ENCODE data around the gene SLC25A12.

Gene SLC25A12

DNA sequence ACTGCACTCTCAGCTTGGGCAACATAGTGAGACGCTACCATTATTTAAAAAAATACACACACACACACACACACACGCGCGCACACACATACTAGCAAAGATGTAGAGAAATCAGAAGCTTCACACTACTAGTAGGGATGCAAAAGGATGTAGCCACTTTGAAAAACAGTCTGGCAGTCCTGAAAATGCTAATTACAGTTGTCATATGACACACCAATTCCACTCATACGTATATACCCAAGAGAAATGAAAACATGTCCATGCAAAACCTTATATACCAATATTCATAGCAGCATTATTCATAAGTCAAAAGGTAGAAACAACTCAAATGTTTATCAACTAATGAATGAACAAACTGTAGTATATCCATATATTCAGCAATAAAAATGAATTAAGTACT is 90.3 kb downstream of the SLC25A12 start:
- TF ChIP-seq, protein P1, sequence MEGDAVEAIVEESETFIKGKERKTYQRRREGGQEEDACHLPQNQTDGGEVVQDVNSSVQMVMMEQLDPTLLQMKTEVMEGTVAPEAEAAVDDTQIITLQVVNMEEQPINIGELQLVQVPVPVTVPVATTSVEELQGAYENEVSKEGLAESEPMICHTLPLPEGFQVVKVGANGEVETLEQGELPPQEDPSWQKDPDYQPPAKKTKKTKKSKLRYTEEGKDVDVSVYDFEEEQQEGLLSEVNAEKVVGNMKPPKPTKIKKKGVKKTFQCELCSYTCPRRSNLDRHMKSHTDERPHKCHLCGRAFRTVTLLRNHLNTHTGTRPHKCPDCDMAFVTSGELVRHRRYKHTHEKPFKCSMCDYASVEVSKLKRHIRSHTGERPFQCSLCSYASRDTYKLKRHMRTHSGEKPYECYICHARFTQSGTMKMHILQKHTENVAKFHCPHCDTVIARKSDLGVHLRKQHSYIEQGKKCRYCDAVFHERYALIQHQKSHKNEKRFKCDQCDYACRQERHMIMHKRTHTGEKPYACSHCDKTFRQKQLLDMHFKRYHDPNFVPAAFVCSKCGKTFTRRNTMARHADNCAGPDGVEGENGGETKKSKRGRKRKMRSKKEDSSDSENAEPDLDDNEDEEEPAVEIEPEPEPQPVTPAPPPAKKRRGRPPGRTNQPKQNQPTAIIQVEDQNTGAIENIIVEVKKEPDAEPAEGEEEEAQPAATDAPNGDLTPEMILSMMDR (IDR thresholded peaks at IDR 0.05; ENCODE audit: low read depth, low read length, missing control alignments), result no peak
- in situ Hi-C loops (cut with HindIII; ENCODE audit: low sequenced_read_pairs), result loop anchor here (25.0 kb wide), 1 partner anchor 259 kb away; no protein-coding TSS in a partner anchor
- H3K4me3 ChIP-seq (ENCODE audit: low read depth, low read length), result no peak overlapping the region
- no peak for DNase-seq (ENCODE audit: low read depth)

DNA sequence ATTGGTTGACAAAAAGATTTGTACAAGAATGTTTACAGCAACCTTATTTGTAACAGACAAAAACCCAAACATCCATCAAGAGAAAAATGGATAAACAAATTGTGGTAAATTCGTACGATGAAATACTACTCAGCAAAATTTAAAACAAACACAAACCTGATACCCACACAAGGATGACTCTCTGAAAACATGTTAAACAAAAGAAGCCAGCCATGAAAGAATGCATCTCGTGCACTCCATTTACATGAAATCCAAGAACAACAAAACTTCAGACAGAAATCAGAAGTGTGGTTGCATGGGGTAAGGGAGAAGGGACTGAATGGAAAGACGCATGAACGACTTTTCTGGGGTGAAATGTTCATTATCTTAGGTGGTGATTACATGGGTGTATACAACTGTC is 93.4 kb downstream of the SLC25A12 start:
- no peak overlapping the region for H3K4me3 ChIP-seq (ENCODE audit: low read depth, low read length)
- DNase-seq (ENCODE audit: low read depth), result no peak
- in situ Hi-C loops (cut with HindIII; ENCODE audit: low sequenced_read_pairs), result loop anchor here (25.0 kb wide), 1 partner anchor 262 kb away; no protein-coding TSS in a partner anchor
- TF ChIP-seq, protein P1 (IDR thresholded peaks at IDR 0.05; ENCODE audit: low read depth, low read length, missing control alignments), result no peak

DNA sequence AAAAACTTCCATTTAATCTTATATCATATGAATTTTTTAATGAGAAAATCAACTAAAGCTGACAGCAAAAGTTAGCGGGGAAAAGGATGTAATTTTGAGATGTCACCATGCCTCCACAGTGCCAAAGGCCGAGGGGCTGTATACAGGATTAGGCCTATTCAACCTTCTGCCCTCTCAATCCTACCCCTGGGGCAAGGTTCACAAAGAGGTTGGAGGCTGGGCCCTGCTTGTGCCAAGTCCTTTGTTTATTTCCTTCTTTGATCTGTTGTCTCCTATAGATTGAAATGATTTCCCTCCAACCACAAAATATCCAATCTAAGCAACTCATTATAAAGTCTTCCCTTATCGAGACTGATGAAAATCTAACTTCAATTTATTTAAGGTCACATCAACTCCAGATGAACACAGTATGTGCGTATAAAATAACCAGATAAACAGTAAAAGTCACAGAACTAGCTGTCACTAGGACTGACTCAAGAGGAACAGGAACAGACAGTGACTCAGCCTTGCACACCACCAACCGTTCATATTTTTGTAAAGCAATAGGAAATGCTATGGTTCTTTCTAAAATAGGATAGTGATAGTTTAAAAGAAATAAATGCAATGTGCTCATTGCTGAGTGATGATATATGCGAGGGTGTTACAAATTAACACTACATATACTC is 95.8 kb downstream of the SLC25A12 start:
- no peak for DNase-seq (ENCODE audit: low read depth)
- H3K4me3 ChIP-seq (ENCODE audit: low read depth, low read length), result no peak overlapping the region
- in situ Hi-C loops (cut with HindIII; ENCODE audit: low sequenced_read_pairs), result no loop called here
- TF ChIP-seq, protein P1 (IDR thresholded peaks at IDR 0.05; ENCODE audit: low read depth, low read length, missing control alignments), result no peak

DNA sequence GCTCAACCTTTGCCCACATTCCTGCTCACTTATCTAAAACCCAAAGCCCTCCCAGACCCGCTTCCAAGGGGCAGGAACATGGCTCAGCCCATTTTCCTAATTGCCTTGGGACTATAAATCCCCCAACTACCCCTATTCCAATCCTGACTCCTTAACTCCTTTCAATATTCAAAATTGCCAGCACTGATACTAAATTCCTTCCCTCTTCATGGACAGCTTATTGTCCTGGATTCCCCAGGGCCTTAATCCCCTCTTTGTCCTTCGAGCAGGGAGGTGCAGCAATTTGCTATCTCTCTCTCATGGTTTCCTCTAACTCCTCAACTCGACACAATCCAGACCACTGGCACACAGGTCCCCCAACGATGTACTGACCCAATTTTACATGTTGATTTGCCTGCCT is 99.1 kb downstream of the SLC25A12 start:
- TF ChIP-seq, protein P1 (IDR thresholded peaks at IDR 0.05; ENCODE audit: low read depth, low read length, missing control alignments), result no peak
- no peak for DNase-seq (ENCODE audit: low read depth)
- in situ Hi-C loops (cut with HindIII; ENCODE audit: low sequenced_read_pairs), result no loop called here
- H3K4me3 ChIP-seq (ENCODE audit: low read depth, low read length), result no peak overlapping the region

DNA sequence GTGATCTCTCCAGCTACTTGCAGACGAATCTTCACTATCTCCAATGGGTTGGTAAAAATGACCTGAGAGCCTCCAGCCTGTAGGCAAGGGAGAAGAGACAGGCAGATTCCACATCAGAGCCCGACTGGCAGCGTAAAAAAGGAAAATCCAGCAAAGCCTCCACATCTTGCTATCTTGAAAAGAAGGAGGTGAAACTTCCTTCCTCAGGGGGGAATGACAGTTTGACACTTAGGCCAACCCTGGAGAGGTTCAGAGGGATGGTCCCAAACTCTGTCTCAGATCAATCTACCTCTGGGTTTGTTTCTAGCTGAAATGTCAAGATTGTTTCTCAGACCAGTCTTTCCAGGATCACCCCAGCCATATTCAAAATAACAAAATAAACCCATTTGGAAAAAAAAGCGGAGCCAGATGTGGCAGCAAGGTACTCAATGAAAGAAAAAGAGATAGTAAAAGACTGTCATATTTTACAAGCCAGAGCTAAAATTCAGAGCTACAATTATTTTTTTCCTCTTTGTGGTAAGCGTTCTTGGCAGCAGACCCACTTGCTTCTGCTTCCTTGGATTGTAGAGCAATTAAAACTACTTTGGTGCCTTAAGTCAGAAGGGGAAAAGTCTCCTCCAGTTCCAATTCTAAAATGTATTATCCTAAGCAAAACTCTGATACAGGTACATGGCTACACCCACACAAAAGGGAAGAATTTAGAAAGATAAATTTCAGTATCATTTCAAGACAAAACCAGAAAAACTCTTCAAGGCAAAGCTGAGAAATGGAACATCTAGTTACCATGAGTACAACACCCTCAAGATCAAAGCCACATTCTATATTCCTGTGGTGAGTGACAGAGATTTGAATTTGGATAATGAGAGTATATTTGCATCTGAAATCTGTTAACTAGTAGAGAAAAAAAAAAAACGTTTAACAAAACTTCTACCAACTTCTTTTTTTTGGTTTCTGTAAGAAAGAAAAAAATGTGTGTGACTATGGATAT is 100.1 kb downstream of the SLC25A12 start:
- H3K4me3 ChIP-seq (ENCODE audit: low read depth, low read length), result no peak overlapping the region
- in situ Hi-C loops (cut with HindIII; ENCODE audit: low sequenced_read_pairs), result no loop called here
- TF ChIP-seq, protein P1 (IDR thresholded peaks at IDR 0.05; ENCODE audit: low read depth, low read length, missing control alignments), result no peak
- DNase-seq (ENCODE audit: low read depth), result peak; percentile 39

DNA sequence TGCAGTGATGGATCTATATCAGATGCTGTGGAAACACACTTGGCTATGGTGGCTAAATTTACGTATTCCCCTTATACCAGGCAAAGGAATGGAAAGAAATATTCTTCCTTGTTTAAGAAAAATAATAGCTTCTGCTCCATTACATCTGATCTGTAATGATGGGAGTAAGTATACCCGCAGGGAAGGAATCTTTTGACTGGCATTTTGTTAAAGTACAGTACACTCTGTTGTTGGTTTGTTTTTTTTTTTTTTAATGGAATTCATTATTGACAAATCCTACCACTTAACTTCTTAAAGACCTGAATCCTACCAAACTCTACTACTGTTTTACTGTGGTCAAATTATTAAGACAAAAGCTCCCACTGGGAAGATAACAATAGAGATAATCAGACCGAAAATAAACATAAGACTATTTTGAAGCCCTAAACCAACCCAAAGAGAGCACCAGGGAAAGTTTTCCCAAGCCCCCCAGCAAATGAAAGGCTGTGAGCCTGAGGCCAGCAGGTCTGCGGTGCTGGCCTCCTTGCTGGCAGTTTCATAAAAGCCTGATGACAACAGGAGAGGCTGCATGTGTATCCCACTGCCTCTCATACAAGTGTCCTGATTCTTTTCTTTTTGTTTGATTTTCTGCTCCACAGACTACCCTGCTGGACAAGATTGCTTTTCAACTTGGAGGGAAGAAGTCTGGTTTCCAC is 101.0 kb downstream of the SLC25A12 start:
- no peak for DNase-seq (ENCODE audit: low read depth)
- TF ChIP-seq, protein P1 (IDR thresholded peaks at IDR 0.05; ENCODE audit: low read depth, low read length, missing control alignments), result no peak
- no peak overlapping the region for H3K4me3 ChIP-seq (ENCODE audit: low read depth, low read length)
- in situ Hi-C loops (cut with HindIII; ENCODE audit: low sequenced_read_pairs), result no loop called here
